ENCODE measurements around the gene RACK1. TPM values are rescaled to one million over a fixed set of nuclear protein-coding genes. Genes with fewer than 3 reads are reported as not detected.

The RACK1 gene
- total and polyA plus RNA-seq, 2 of the 8 experiments (the other 6 are each of a cell fraction or from before 2014, with no cell fraction given): 2,589 to 7,971 TPM

DNA sequence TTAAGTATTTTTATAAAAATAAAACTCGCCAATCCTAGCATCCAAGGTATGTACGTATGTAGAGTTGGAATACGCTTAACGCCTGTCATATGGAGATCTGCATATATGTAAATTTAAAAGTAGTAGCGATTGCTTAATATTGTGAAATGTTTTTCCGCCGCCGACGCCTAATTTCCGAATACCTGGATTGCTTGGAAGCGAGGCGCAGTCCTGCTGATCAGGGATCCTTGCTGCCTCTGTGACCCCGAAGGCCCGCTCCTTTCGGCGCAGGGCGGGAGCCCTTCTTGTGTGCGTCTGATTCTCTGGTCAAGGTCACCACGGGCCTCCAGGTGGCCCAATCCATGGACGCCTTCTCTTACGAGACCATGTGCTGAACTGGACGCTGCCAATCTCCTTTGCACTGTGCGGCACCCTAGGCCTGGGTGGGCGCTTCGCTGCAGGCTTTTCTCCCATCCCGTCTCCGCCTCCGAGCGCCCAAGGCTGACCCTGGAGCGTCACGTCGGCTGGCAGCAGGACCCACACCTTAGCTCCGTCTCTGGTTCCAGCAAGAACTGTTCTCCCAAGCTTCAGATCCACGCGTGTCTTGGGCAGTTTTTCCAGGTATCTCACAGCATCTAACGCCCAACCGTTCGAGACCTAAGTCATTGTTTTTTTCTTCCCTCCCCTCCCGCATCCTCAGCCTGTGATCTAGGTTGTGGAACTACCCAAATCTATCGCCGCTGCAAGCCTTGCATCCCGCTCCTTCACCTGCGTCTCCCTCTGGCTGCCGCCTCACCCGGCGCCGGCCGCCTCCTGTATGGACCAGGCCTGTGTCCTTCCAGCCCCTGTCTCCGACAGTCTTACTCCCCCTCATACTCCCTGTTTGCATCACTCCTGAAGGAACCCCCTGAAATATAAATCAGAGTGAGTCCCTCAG, 24.2 kb downstream of the RACK1 start:
- Histone ChIP-seq H2BK20ac (ENCODE audit: low read length) (no peak overlapping the region), H3K23ac (ENCODE audit: insufficient read length) (no peak overlapping the region)

More for the DNA sequence above, 24.2 kb downstream of the RACK1 start:
- H3K4me1 ChIP-seq (replicated peaks in 1 of 4; ENCODE audit: control insufficient read depth in 3 of 4, insufficient read depth in 4 of 4, low read length in 3 of 4): peaks cover 0 to 8% (median 2%) of the 10 kb centered on the region in 4 experiments; a peak in 4 of 7 replicates
- ChIA-PET POLR2A (ENCODE audit: partially characterized antibody) (interaction anchor here (0.6 to 1.8 kb wide), 4 partner anchors 17 to 47 kb away, joined by 3 to 12 read pairs (median 4); partner anchors contain the start of gene RACK1), CTCF (ENCODE audit: partially characterized antibody) (interaction anchor here (0.7 to 1.5 kb wide), 4 partner anchors 21 to 38 kb away, joined by 3 to 6 read pairs (median 4); no protein-coding TSS in a partner anchor)
- H4K20me1 ChIP-seq (replicated peaks in 1 of 2; ENCODE audit: control insufficient read depth in 1 of 2, insufficient read depth in 2 of 2, low read length in 2 of 2): peaks cover 0 to 4% of the 10 kb centered on the region in 2 experiments
- H2AFZ ChIP-seq (ENCODE audit: low read length): no peak overlapping the region
- H2BK15ac ChIP-seq (ENCODE audit: low read length): no peak overlapping the region
- H3K14ac ChIP-seq (ENCODE audit: insufficient read length): no peak overlapping the region
- no peak overlapping the region for H2BK12ac ChIP-seq (ENCODE audit: low read depth, low read length)
- H3K4me2 ChIP-seq (ENCODE audit: insufficient read depth in 1 of 2, low read depth in 2 of 2, low read length in 2 of 2): peak overlapping the region in 1 of 2 experiments; percentile 97; a peak in 1 of 4 replicates
- DNase-seq (ENCODE audit: low read depth in 1 of 2, low spot score in 2 of 2): no peak
- no peak overlapping the region for H3K18ac ChIP-seq (ENCODE audit: extremely low read depth, low read length)
- H3K27me3 ChIP-seq (replicated peaks in 1 of 4; ENCODE audit: control insufficient read depth in 3 of 4, extremely low read depth in 1 of 4, insufficient read depth in 3 of 4, low read length in 3 of 4): peaks cover 0 to 3% (median 1%) of the 10 kb centered on the region in 4 experiments; a peak in 2 of 7 replicates
- no peak overlapping the region for H3K9ac ChIP-seq (replicated peaks in 1 of 4; ENCODE audit: extremely low read depth in 1 of 4, low read depth in 3 of 4, low read length in 3 of 4)
- no peak overlapping the region for H2AK5ac ChIP-seq (ENCODE audit: low read depth, low read length)
- no peak overlapping the region for H3K56ac ChIP-seq (replicated peaks; ENCODE audit: insufficient read length, low read depth, low read length)
- no peaks in the 10 kb centered on the region for H3K9me3 ChIP-seq (ENCODE audit: insufficient read depth in 2 of 2, low read depth in 1 of 2, low read length in 1 of 2)
- no peak overlapping the region for H3K27ac ChIP-seq (ENCODE audit: low read depth, low read length)
- H2BK120ac ChIP-seq (replicated peaks; ENCODE audit: low read depth, low read length): no peak overlapping the region
- no peak overlapping the region; the same call in 1 of the 2 replicates for H4K8ac ChIP-seq (ENCODE audit: extremely low read depth, insufficient read depth, low read length)
- no peak for TF ChIP-seq E2F6 (IDR thresholded peaks at IDR 0.05)
- no peak for TF ChIP-seq POU5F1 (IDR thresholded peaks at IDR 0.05; ENCODE audit: low read depth, low read length)
- no peak for TF ChIP-seq POLR2A (IDR thresholded peaks at IDR 0.05; ENCODE audit: control extremely low read depth in 1 of 2, low read depth in 2 of 2, low read length in 2 of 2)
- no peak for TF ChIP-seq SIX5 (IDR thresholded peaks at IDR 0.05; ENCODE audit: low read depth, low read length)
- 0 out of 2 replicates have a peak, but pooled peaks have one; percentile 21 for TF ChIP-seq CEBPB (IDR thresholded peaks at IDR 0.05; ENCODE audit: low read depth, low read length)
- no peak for TF ChIP-seq BACH1 (IDR thresholded peaks at IDR 0.05; ENCODE audit: low read length)
- no peak for TF ChIP-seq SAP30 (IDR thresholded peaks at IDR 0.05; ENCODE audit: insufficient read depth, insufficient replicate concordance, low read length)
- H3K79me2 ChIP-seq (ENCODE audit: control insufficient read depth in 1 of 2, insufficient read depth in 2 of 2, low read length in 2 of 2): peaks cover 0 to 5% of the 10 kb centered on the region in 2 experiments; a peak in 1 of 4 replicates
- peaks cover 26% of the 10 kb centered on the region for H3K23me2 ChIP-seq (ENCODE audit: low read depth, low read length)
- no peak overlapping the region for H4K5ac ChIP-seq (ENCODE audit: insufficient read length, low read depth, low read length)
- no peak overlapping the region for H2BK5ac ChIP-seq (ENCODE audit: low read depth, low read length)
- no peak overlapping the region for H3K4ac ChIP-seq (replicated peaks; ENCODE audit: insufficient read length, low read depth, low read length)
- no peaks in the 10 kb centered on the region for H3K36me3 ChIP-seq (ENCODE audit: control insufficient read depth in 2 of 4, insufficient read depth in 4 of 4, low read length in 3 of 4)
- H3K4me3 ChIP-seq (ENCODE audit: extremely low read depth in 1 of 4, insufficient read depth in 2 of 4, low read depth in 3 of 4, low read length in 4 of 4): 0 out of 8 replicates have a peak overlapping the region, but pooled peaks of 1 of the 4 experiments have one; percentile 76
- no peak overlapping the region for H4K91ac ChIP-seq (replicated peaks; ENCODE audit: insufficient read length, low read length)
- no peak for FAIRE-seq
- WGBS, 2 experiments (ENCODE audit: extremely low coverage in 1 of 2, insufficient coverage in 1 of 2, insufficient read length in 1 of 2, insufficient replicate concordance in 2 of 2, low coverage in 1 of 2, low lambda C conversion rate in 2 of 2, missing lambda C conversion rate in 1 of 2): 93% methylated on average over 47 of the region's 49 CpGs; no CpG with 5 or more reads in 1 of the 2 experiments
- H3K79me1 ChIP-seq (ENCODE audit: low read depth, low read length): 0 out of 2 replicates have a peak, but pooled peaks cover 5% of the 10 kb centered on the region
